ENCODE results near the gene SBF2. TPM values are rescaled to one million over a fixed set of nuclear protein-coding genes. Genes with fewer than 3 reads are reported as not detected.

The SBF2 gene
- total and polyA plus RNA-seq, 2 of the 13 experiments (the other 11 are each of a cell fraction or from before 2014, with no cell fraction given), result 24.0 to 45.8 TPM

GRCh38 chr11:10261821-10262220 lies 32.2 kb downstream of the SBF2 start (continued):
- TF ChIP-seq ZNF563 (CRISPR knock-in tag; IDR thresholded peaks at IDR 0.05) (no peak), ARHGAP35 (CRISPR knock-in tag; IDR thresholded peaks at IDR 0.05; ENCODE audit: borderline replicate concordance) (no peak)

- DNase-seq (ENCODE audit: low spot score), result no peak
These were observed 36.5 kb downstream of the SBF2 start for GRCh38 chr11:10257478-10257877.

GRCh38 chr11:10255388-10256125 lies 38.5 kb downstream of the SBF2 start:
- BruUV-seq (replicated peaks), result no TSS peak
- H3K4me3 ChIP-seq (replicated peaks in 1 of 3; ENCODE audit: insufficient read depth in 1 of 3, low read depth in 2 of 3, low read length in 3 of 3), result no peak overlapping the region
- H3K36me3 ChIP-seq (replicated peaks in 1 of 2; ENCODE audit: control insufficient read depth in 1 of 2, insufficient read depth in 2 of 2, low read length in 2 of 2), result no peaks in the 10 kb centered on the region
- peaks cover 28% of the 10 kb centered on the region for H3K4me1 ChIP-seq (ENCODE audit: insufficient read depth, low read length)
- FAIRE-seq, result no peak
- 0 out of 2 replicates have a peak, but pooled peaks cover 3% of the 10 kb centered on the region for H4K20me1 ChIP-seq (ENCODE audit: insufficient read depth, low read length)
- peaks cover 7% of the 10 kb centered on the region for H3K79me2 ChIP-seq (ENCODE audit: insufficient read depth, low read length)
- ATAC-seq, result no peak
- ChIA-PET CTCF (ENCODE audit: low intra/inter-chr PET ratio, low total read pairs) (no interaction called here), POLR2A (interaction anchor here (0.7 kb wide), 1 partner anchor 33 kb away, joined by 3 read pairs; no protein-coding TSS in a partner anchor)
- no peak overlapping the region for H2AFZ ChIP-seq (ENCODE audit: low read length)
- H3K9ac ChIP-seq (ENCODE audit: insufficient read depth, low read depth, low read length), result no peak overlapping the region
- no peak overlapping the region for H3K27ac ChIP-seq (ENCODE audit: extremely low read length, insufficient read depth, low read length)
- H3K4me2 ChIP-seq (ENCODE audit: low read depth, low read length), result no peak overlapping the region
- in situ Hi-C loops (cut with HindIII; ENCODE audit: extremely low pct_ligation_motif_present, low pct_unique_long_range_greater_than_20kb), result no loop called here
- no peak for DNase-seq (ENCODE audit: low spot score)
- WGBS (ENCODE audit: low lambda C conversion rate), result 88% methylated on average over 3 of the region's 3 CpGs
- H3K27me3 ChIP-seq (ENCODE audit: control insufficient read depth in 1 of 2, insufficient read depth in 2 of 2, low read length in 2 of 2), result no peaks in the 10 kb centered on the region
- H3K9me3 ChIP-seq (ENCODE audit: low read length), result no peaks in the 10 kb centered on the region
- intact Hi-C loops (cut with micrococcal nuclease; ENCODE audit: unreplicated experiment), result no loop called here
- TF ChIP-seq SOX6 (IDR thresholded peaks at IDR 0.05), result no peak
- TF ChIP-seq SOX6 (CRISPR knock-in tag; IDR thresholded peaks at IDR 0.05), result no peak
- TF ChIP-seq JARID2 (CRISPR knock-in tag; IDR thresholded peaks at IDR 0.05; ENCODE audit: insufficient replicate concordance), result no peak
- no peak for TF ChIP-seq XRCC5 (optimal IDR thresholded peaks at IDR 0.05; ENCODE audit: low read length)
- TF ChIP-seq ZNF431 (CRISPR knock-in tag; IDR thresholded peaks at IDR 0.05; ENCODE audit: borderline replicate concordance, low read depth), result no peak
- no peak for TF ChIP-seq MXD3 (CRISPR knock-in tag; IDR thresholded peaks at IDR 0.05)
- TF ChIP-seq SIN3A (IDR thresholded peaks at IDR 0.05; ENCODE audit: borderline replicate concordance, low read depth, low read length), result no peak
- TF ChIP-seq CERS6 (CRISPR knock-in tag; IDR thresholded peaks at IDR 0.05), result no peak
- TF ChIP-seq ZNF367 (CRISPR knock-in tag; IDR thresholded peaks at IDR 0.05; ENCODE audit: borderline replicate concordance), result no peak
- no peak for TF ChIP-seq NAIF1 (CRISPR knock-in tag; IDR thresholded peaks at IDR 0.05; ENCODE audit: borderline replicate concordance)

More at GRCh38 chr11:10257478-10257877, 36.5 kb downstream of the SBF2 start:
- Histone ChIP-seq H3K27me3 (ENCODE audit: control insufficient read depth in 1 of 2, insufficient read depth in 2 of 2, low read length in 2 of 2) (no peaks in the 10 kb centered on the region), H3K4me3 (replicated peaks in 1 of 3; ENCODE audit: insufficient read depth in 1 of 3, low read depth in 2 of 3, low read length in 3 of 3) (no peak overlapping the region), H3K36me3 (replicated peaks in 1 of 2; ENCODE audit: control insufficient read depth in 1 of 2, insufficient read depth in 2 of 2, low read length in 2 of 2) (no peaks in the 10 kb centered on the region), H3K9me3 (ENCODE audit: low read length) (no peaks in the 10 kb centered on the region), H3K79me2 (ENCODE audit: insufficient read depth, low read length) (peaks cover 7% of the 10 kb centered on the region), H3K4me2 (ENCODE audit: low read depth, low read length) (no peak overlapping the region), H3K9ac (ENCODE audit: insufficient read depth, low read depth, low read length) (no peak overlapping the region), H3K4me1 (ENCODE audit: insufficient read depth, low read length) (peaks cover 28% of the 10 kb centered on the region), H2AFZ (ENCODE audit: low read length) (no peak overlapping the region), H3K27ac (ENCODE audit: extremely low read length, insufficient read depth, low read length) (no peak overlapping the region), H4K20me1 (ENCODE audit: insufficient read depth, low read length) (0 out of 2 replicates have a peak, but pooled peaks cover 3% of the 10 kb centered on the region)
- 98% methylated on average over 4 of the region's 4 CpGs for WGBS (ENCODE audit: low lambda C conversion rate)
- ChIA-PET CTCF (ENCODE audit: low intra/inter-chr PET ratio, low total read pairs) (no interaction called here), POLR2A (no interaction called here)
- TF ChIP-seq DMAP1 (CRISPR knock-in tag; IDR thresholded peaks at IDR 0.05) (no peak), SETDB1 (CRISPR knock-in tag; IDR thresholded peaks at IDR 0.05; ENCODE audit: borderline replicate concordance) (no peak), ZFP62 (CRISPR knock-in tag; IDR thresholded peaks at IDR 0.05) (no peak), SKI (IDR thresholded peaks at IDR 0.05; ENCODE audit: partially characterized antibody) (no peak)
- in situ Hi-C loops (cut with HindIII; ENCODE audit: extremely low pct_ligation_motif_present, low pct_unique_long_range_greater_than_20kb) (no loop called here), intact Hi-C loops (cut with micrococcal nuclease; ENCODE audit: unreplicated experiment) (no loop called here)
- BruUV-seq (replicated peaks), result no TSS peak
- ATAC-seq (no peak), FAIRE-seq (no peak)
